HUES48 (cell line): Measurements from ENCODE around the gene STARD7.
A peak's percentile ranks its signal among the peaks of the same experiment; 100 is the strongest.
"Not testable (repeated sequence)": the region's sequence is repeated elsewhere in the genome, so short reads cannot be mapped to it uniquely, and the experiment has no call there.

Source experiments
- H3K27ac ChIP-seq: one replicate; pipeline ENCODE4 v1.7.0; 2013; ENCODE audit warnings: low read depth, low read length, inconsistent platforms
- H3K27me3 ChIP-seq: 2 replicates; pipeline ENCODE4 v1.6.1; 2013; ENCODE audit warnings: mild to moderate bottlenecking, low read length; ENCODE audit not compliant: control insufficient read depth, insufficient read depth
- H3K36me3 ChIP-seq: 2 replicates; pipeline ENCODE4 v1.6.1; 2013; ENCODE audit warnings: low read length; ENCODE audit not compliant: control insufficient read depth, insufficient read depth
- H3K4me1 ChIP-seq: 2 replicates; pipeline ENCODE4 v1.6.1; 2013; ENCODE audit warnings: mild to moderate bottlenecking, low read length; ENCODE audit not compliant: control insufficient read depth, insufficient read depth
- H3K4me3 ChIP-seq: 2 replicates; pipeline ENCODE4 v1.5.1; 2013; ENCODE audit warnings: mild to moderate bottlenecking, low read depth, low read length
- H3K9ac ChIP-seq: 2 replicates; pipeline ENCODE4 v1.6.1; 2013; ENCODE audit warnings: mild to moderate bottlenecking, low read depth, low read length, moderate library complexity
- H3K9me3 ChIP-seq: 2 replicates; pipeline ENCODE4 v1.6.1; 2013; ENCODE audit warnings: low read length; ENCODE audit not compliant: control insufficient read depth, insufficient read depth

STARD7 gene

GRCh38 chr2:96233880-96234316 is 25.3 kb upstream of the STARD7 start:
- H3K36me3 ChIP-seq: no peaks in the 10 kb centered on the region
- no peak overlapping the region for H3K27ac ChIP-seq
- H3K9me3 ChIP-seq: no peaks in the 10 kb centered on the region
- H3K27me3 ChIP-seq: no peaks in the 10 kb centered on the region
- no peak overlapping the region for H3K4me3 ChIP-seq
- H3K4me1 ChIP-seq: no peaks in the 10 kb centered on the region
- H3K9ac ChIP-seq: no peak overlapping the region

GRCh38 chr2:96233436-96233835 is 24.8 kb upstream of the STARD7 start:
- Histone ChIP-seq H3K9ac (no peak overlapping the region), H3K9me3 (no peaks in the 10 kb centered on the region), H3K4me3 (no peak overlapping the region), H3K27ac (no peak overlapping the region), H3K36me3 (no peaks in the 10 kb centered on the region), H3K4me1 (no peaks in the 10 kb centered on the region), H3K27me3 (no peaks in the 10 kb centered on the region)

GRCh38 chr2:96231316-96231715 is 22.7 kb upstream of the STARD7 start:
- no peak overlapping the region for H3K4me3 ChIP-seq
- no peaks in the 10 kb centered on the region for H3K36me3 ChIP-seq
- no peaks in the 10 kb centered on the region for H3K9me3 ChIP-seq
- no peak overlapping the region for H3K27ac ChIP-seq
- H3K4me1 ChIP-seq: no peaks in the 10 kb centered on the region
- H3K27me3 ChIP-seq: no peaks in the 10 kb centered on the region
- no peak overlapping the region for H3K9ac ChIP-seq

GRCh38 chr2:96225016-96225533 is 16.4 kb upstream of the STARD7 start:
- no peak overlapping the region for H3K4me3 ChIP-seq
- H3K9me3 ChIP-seq: no peaks in the 10 kb centered on the region
- no peaks in the 10 kb centered on the region for H3K36me3 ChIP-seq
- no peaks in the 10 kb centered on the region for H3K27me3 ChIP-seq
- no peaks in the 10 kb centered on the region for H3K4me1 ChIP-seq
- no peak overlapping the region for H3K27ac ChIP-seq
- no peak overlapping the region for H3K9ac ChIP-seq

- H3K27me3 ChIP-seq, H3K4me1 ChIP-seq, H3K9me3 ChIP-seq, H3K36me3 ChIP-seq, H3K9ac ChIP-seq, H3K27ac ChIP-seq, H3K4me3 ChIP-seq: not testable (repeated sequence)
These were observed 12.5 kb upstream of the STARD7 start for GRCh38 chr2:96221106-96221505.

- not testable (repeated sequence) for H3K4me3 ChIP-seq, H3K36me3 ChIP-seq, H3K27ac ChIP-seq, H3K9me3 ChIP-seq, H3K27me3 ChIP-seq, H3K4me1 ChIP-seq, H3K9ac ChIP-seq
These were observed 11.3 kb upstream of the STARD7 start for GRCh38 chr2:96219959-96220358.

- Histone ChIP-seq H3K9ac (no peak overlapping the region), H3K36me3 (no peaks in the 10 kb centered on the region), H3K27ac (no peak overlapping the region), H3K27me3 (no peaks in the 10 kb centered on the region), H3K4me1 (no peaks in the 10 kb centered on the region), H3K4me3 (no peak overlapping the region), H3K9me3 (no peaks in the 10 kb centered on the region)
These were observed 10.0 kb upstream of the STARD7 start for GRCh38 chr2:96218508-96219131.

GRCh38 chr2:96214554-96214953 is 5.9 kb upstream of the STARD7 start:
- no peaks in the 10 kb centered on the region for H3K9me3 ChIP-seq
- peaks cover 4% of the 10 kb centered on the region for H3K4me1 ChIP-seq
- no peak overlapping the region for H3K27ac ChIP-seq
- no peak overlapping the region for H3K4me3 ChIP-seq
- no peaks in the 10 kb centered on the region for H3K36me3 ChIP-seq
- no peaks in the 10 kb centered on the region for H3K27me3 ChIP-seq
- H3K9ac ChIP-seq: no peak overlapping the region

- H3K27me3 ChIP-seq: no peaks in the 10 kb centered on the region
- no peak overlapping the region for H3K4me3 ChIP-seq
- H3K27ac ChIP-seq: no peak overlapping the region
- no peaks in the 10 kb centered on the region for H3K36me3 ChIP-seq
- no peak overlapping the region for H3K9ac ChIP-seq
- H3K9me3 ChIP-seq: no peaks in the 10 kb centered on the region
- peaks cover 8% of the 10 kb centered on the region for H3K4me1 ChIP-seq
These were observed 4.8 kb upstream of the STARD7 start for GRCh38 chr2:96213379-96213778.

DNA sequence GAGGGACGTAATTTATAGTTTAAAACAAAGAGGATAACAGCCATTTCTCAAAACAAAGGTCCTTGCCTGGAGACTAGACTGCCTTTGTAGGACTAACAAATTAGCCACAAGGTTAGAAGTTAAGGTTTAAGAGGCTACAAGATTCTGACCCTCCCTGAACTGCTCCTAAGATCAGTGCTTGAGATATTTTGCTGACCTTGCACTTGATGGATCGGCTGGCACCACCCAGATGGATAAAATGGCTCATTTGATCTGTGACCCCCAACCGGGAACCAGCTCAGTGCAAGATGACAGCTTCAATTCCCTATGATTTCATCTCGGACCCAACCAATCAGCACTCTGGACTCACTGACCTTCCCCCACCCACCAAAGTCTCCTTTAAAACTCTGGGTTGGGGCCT is 3.7 kb upstream of the STARD7 start:
- Histone ChIP-seq H3K4me1 (peaks cover 9% of the 10 kb centered on the region), H3K36me3 (no peaks in the 10 kb centered on the region), H3K4me3 (no peak overlapping the region), H3K9me3 (no peaks in the 10 kb centered on the region), H3K9ac (no peak overlapping the region), H3K27ac (no peak overlapping the region), H3K27me3 (no peaks in the 10 kb centered on the region)

- no peak overlapping the region for H3K27ac ChIP-seq
- H3K9ac ChIP-seq: peak overlapping the region; percentile 62; the same call in 1 of the 2 replicates
These were observed 1.1 kb upstream of the STARD7 start for GRCh38 chr2:96209729-96210085.

More at GRCh38 chr2:96209729-96210085, 1.1 kb upstream of the STARD7 start:
- Histone ChIP-seq H3K4me3 (peak overlapping the region; percentile 100), H3K27me3 (no peaks in the 10 kb centered on the region), H3K9me3 (no peaks in the 10 kb centered on the region), H3K36me3 (peaks cover 5% of the 10 kb centered on the region; the same call in 1 of the 2 replicates), H3K4me1 (peaks cover 28% of the 10 kb centered on the region)
